CD14-positive monocyte (primary cell): Measurements from ENCODE around the gene UNC119B. TPM values are rescaled to one million over a fixed set of nuclear protein-coding genes. Genes with fewer than 3 reads are reported as not detected.
A peak's percentile ranks its signal among the peaks of the same experiment; 100 is the strongest.

Experiments used
- DNase-seq, 3 donors: peaks; one replicate each; pipeline ENCODE4 v3.0.0-alpha.2; 2011 to 2022
- H2AFZ ChIP-seq: 2 replicates; pipeline ENCODE4 v1.6.0; 2012; ENCODE audit warnings: mild to moderate bottlenecking, low read depth, low read length, inconsistent platforms; ENCODE audit not compliant: insufficient read depth, poor library complexity, severe bottlenecking
- H3K27ac ChIP-seq, 2 donors: 1 replicate in 1 of 2; 2 replicates in 1 of 2; pipeline ENCODE4 v1.5.1; 2012 to 2013; ENCODE audit warnings: low read length in 2 of 2, control low read depth in 1 of 2, inconsistent platforms in 1 of 2, low read depth in 1 of 2, mild to moderate bottlenecking in 1 of 2
- H3K27me3 ChIP-seq, 2 donors: one replicate each; pipeline versions ENCODE4 v1.6.0 to v1.6.1; 2011 to 2013; ENCODE audit warnings: low read length in 2 of 2; ENCODE audit not compliant: control insufficient read depth in 2 of 2, insufficient read depth in 2 of 2
- H3K36me3 ChIP-seq, 2 donors: replicated peaks in 1 of 2; 1 replicate in 1 of 2; 2 replicates in 1 of 2; pipeline versions ENCODE4 v1.5.1 to v1.6.1; 2012 to 2013; ENCODE audit warnings: low read length in 2 of 2, control low read depth in 1 of 2, inconsistent platforms in 1 of 2, mild to moderate bottlenecking in 1 of 2; ENCODE audit not compliant: insufficient read depth in 2 of 2, control insufficient read depth in 1 of 2
- H3K4me1 ChIP-seq, 2 donors: 1 replicate in 1 of 2; 2 replicates in 1 of 2; pipeline versions ENCODE4 v1.5.1 to v1.6.1; 2012 to 2013; ENCODE audit warnings: low read length in 2 of 2, control low read depth in 1 of 2, inconsistent platforms in 1 of 2, mild to moderate bottlenecking in 1 of 2, moderate library complexity in 1 of 2; ENCODE audit not compliant: insufficient read depth in 2 of 2, control insufficient read depth in 1 of 2
- H3K4me2 ChIP-seq: replicated peaks from 2 replicates; pipeline ENCODE3; 2012; ENCODE audit warnings: low read length, moderate library complexity, mild to moderate bottlenecking; ENCODE audit not compliant: poor library complexity, severe bottlenecking; ENCODE audit errors: extremely low read depth
- H3K4me3 ChIP-seq, 3 experiments: fragments of 200-600 bp in 1 of 3; sonication (generic) in 1 of 3; replicated peaks in 1 of 3; 1 replicate in 2 of 3; 2 replicates in 1 of 3; pipeline ENCODE4 v1.5.1; 2011 to 2013; ENCODE audit warnings: low read length in 3 of 3, mild to moderate bottlenecking in 3 of 3, control low read depth in 2 of 3, low read depth in 2 of 3, inconsistent platforms in 1 of 3, moderate library complexity in 1 of 3
- H3K79me2 ChIP-seq: 2 replicates; pipeline ENCODE4 v1.6.0; 2012; ENCODE audit warnings: mild to moderate bottlenecking, control low read depth, inconsistent platforms, low read length, moderate library complexity; ENCODE audit not compliant: insufficient read depth
- H3K9ac ChIP-seq: 2 replicates; pipeline ENCODE4 v1.6.0; 2017; ENCODE audit warnings: low read length, mild to moderate bottlenecking; ENCODE audit not compliant: insufficient read depth, poor library complexity, severe bottlenecking
- H3K9me3 ChIP-seq, 2 donors: replicated peaks in 1 of 2; 1 replicate in 1 of 2; 2 replicates in 1 of 2; pipeline versions ENCODE4 v1.5.1 to v1.6.1; 2012 to 2013; ENCODE audit warnings: low read length in 2 of 2, control low read depth in 1 of 2; ENCODE audit not compliant: control insufficient read depth in 1 of 2, insufficient read depth in 1 of 2
- H4K20me1 ChIP-seq: 2 replicates; pipeline ENCODE4 v1.6.0; 2012; ENCODE audit warnings: mild to moderate bottlenecking, low read length, control low read depth, moderate library complexity; ENCODE audit not compliant: insufficient read depth
- H3K27ac Mint-ChIP-seq, 7 donors: one replicate each; pipeline ENCODE4 v1.8.0; 2020; ENCODE audit warnings: mild to moderate bottlenecking in 7 of 7, mixed read lengths in 7 of 7, moderate library complexity in 6 of 7, inconsistent platforms in 2 of 7
- H3K27me3 Mint-ChIP-seq, 3 donors: one replicate each; pipeline ENCODE4 v1.8.0; 2021 to 2022; ENCODE audit warnings: low read depth in 3 of 3, mild to moderate bottlenecking in 3 of 3, mixed read lengths in 3 of 3, moderate library complexity in 3 of 3, inconsistent platforms in 1 of 3
- H3K36me3 Mint-ChIP-seq, 2 donors: one replicate each; pipeline ENCODE4 v1.8.0; 2020; ENCODE audit warnings: mixed read lengths in 2 of 2, inconsistent platforms in 1 of 2, mild to moderate bottlenecking in 1 of 2
- H3K4me1 Mint-ChIP-seq: one replicate; pipeline ENCODE4 v1.8.0; 2020; ENCODE audit warnings: mild to moderate bottlenecking, mixed read lengths
- H3K4me3 Mint-ChIP-seq, 2 donors: one replicate each; pipeline ENCODE4 v1.8.0; 2020; ENCODE audit warnings: mild to moderate bottlenecking in 2 of 2, mixed read lengths in 2 of 2, moderate library complexity in 1 of 2
- H3K9me3 Mint-ChIP-seq, 7 donors: one replicate each; pipeline ENCODE4 v1.8.0; 2020 to 2022; ENCODE audit warnings: mixed read lengths in 7 of 7, mild to moderate bottlenecking in 6 of 7, moderate library complexity in 6 of 7, inconsistent platforms in 2 of 7
- CTCF ChIP-seq: fragments of 200-600 bp; IDR thresholded peaks from one replicate; pipeline ENCODE4 v1.8.0; 2022; ENCODE audit warnings: antibody characterized with exemption, mild to moderate bottlenecking
- WGBS: methylation state at CpG from one replicate; pipeline ENCODE4 v1.1.5; 2013; ENCODE audit warnings: missing lambda C conversion rate; ENCODE audit not compliant: insufficient coverage; 5-methylcytosine and 5-hydroxymethylcytosine counted together
- intact Hi-C, 2 donors: fragments of 100-400 bp; cut with micrococcal nuclease; formaldehyde crosslinking; loops; one replicate each; pipeline versions ENCODE4 v1.15.0 to v1.15.1; 2023
- polyA plus RNA-seq, 3 donors: library from polyadenylated mRNA; depleted of rRNA in 1 of 3; unstranded in 2 of 3; stranded (reverse) in 1 of 3; fragments of 300-500 nt in 2 of 3; fragments of >200 nt in 1 of 3; fragmentation: Illumina TruSeq in 2 of 3; gene quantifications; 1 replicate in 2 of 3; 2 replicates in 1 of 3; pipeline ENCODE4 v1.2.3, GENCODE V29; 2012 to 2021

UNC119B gene
- polyA plus RNA-seq, 3 donors, result 1.1 to 9.1 (median 2.1) TPM

- H3K36me3 Mint-ChIP-seq, result peaks cover 14 to 28% of the 10 kb centered on the region in 2 donors
- no peaks in the 10 kb centered on the region for H3K79me2 ChIP-seq
- H3K27ac Mint-ChIP-seq, result peak overlapping the region in 2 of 7 donors; percentile 46 to 52
- H3K4me1 ChIP-seq, result no peaks in the 10 kb centered on the region
- peaks cover 0 to 3% (median 0%) of the 10 kb centered on the region in 3 donors for H3K27me3 Mint-ChIP-seq
- peaks cover 13 to 15% of the 10 kb centered on the region in 2 donors for H3K36me3 ChIP-seq
- no peaks in the 10 kb centered on the region for H3K9me3 ChIP-seq
- DNase-seq, result no peak
- peaks cover 2% of the 10 kb centered on the region for H3K4me1 Mint-ChIP-seq
- no peak for TF ChIP-seq CTCF
- peaks cover 0 to 4% (median 0%) of the 10 kb centered on the region in 7 donors for H3K9me3 Mint-ChIP-seq
- no peak overlapping the region for H3K27ac ChIP-seq
- no peaks in the 10 kb centered on the region for H4K20me1 ChIP-seq
- no peak overlapping the region for H3K4me3 ChIP-seq
- H3K4me3 Mint-ChIP-seq, result no peak overlapping the region
- H3K4me2 ChIP-seq, result no peak overlapping the region
- intact Hi-C loops, result no loop called here
- H3K9ac ChIP-seq, result no peak overlapping the region
- no peaks in the 10 kb centered on the region for H3K27me3 ChIP-seq
- 98% methylated on average over 23 of the region's 25 CpGs for WGBS
- no peak overlapping the region for H2AFZ ChIP-seq
Observed at GRCh38 chr12:120737557-120738251, 27.4 kb downstream of the UNC119B start.

GRCh38 chr12:120738252-120739030, 28.2 kb downstream of the UNC119B start:
- intact Hi-C loops, result no loop called here
- H3K4me1 Mint-ChIP-seq, result peaks cover under 1% of the 10 kb centered on the region
- H3K27me3 Mint-ChIP-seq, result peaks cover 0 to 3% (median 0%) of the 10 kb centered on the region in 3 donors
- Histone ChIP-seq H3K4me2 (no peak overlapping the region), H3K79me2 (no peaks in the 10 kb centered on the region), H3K9me3 (no peaks in the 10 kb centered on the region), H4K20me1 (no peaks in the 10 kb centered on the region), H3K4me1 (no peaks in the 10 kb centered on the region), H3K9ac (no peak overlapping the region), H3K27me3 (no peaks in the 10 kb centered on the region), H2AFZ (no peak overlapping the region), H3K36me3 (peaks cover 13 to 15% of the 10 kb centered on the region in 2 donors), H3K4me3 (no peak overlapping the region), H3K27ac (no peak overlapping the region)
- H3K4me3 Mint-ChIP-seq, result no peak overlapping the region
- DNase-seq, result no peak
- no peaks in the 10 kb centered on the region for H3K9me3 Mint-ChIP-seq
- H3K36me3 Mint-ChIP-seq, result peaks cover 14 to 25% of the 10 kb centered on the region in 2 donors
- peak overlapping the region in 1 of 7 donors; percentile 52 for H3K27ac Mint-ChIP-seq
- TF ChIP-seq CTCF, result no peak
- 98% methylated on average over 21 of the region's 31 CpGs for WGBS
